ENCODE data around the gene FAM184B.

FAM184B gene

GRCh38 chr4:17771284-17771908 is 10.0 kb downstream of the FAM184B start:
- DNase-seq = no peak

DNA sequence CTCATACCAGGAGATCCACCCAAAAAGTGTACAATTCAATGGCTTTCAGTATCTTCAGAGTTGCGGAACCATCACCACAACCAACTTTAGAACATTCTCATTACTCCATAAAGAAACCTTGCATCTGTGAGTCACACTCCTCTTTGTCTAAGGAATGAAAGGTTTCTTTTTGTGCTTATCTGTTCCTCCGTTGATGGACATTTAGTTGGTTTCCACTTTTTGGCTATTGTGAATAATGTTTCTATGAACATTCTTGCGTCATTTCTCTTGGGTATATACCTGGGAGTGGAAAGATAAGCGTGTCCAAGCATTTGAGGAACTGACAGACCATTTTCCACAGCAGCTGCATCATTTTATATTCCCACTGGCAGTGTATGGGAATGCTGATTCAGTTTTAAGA is 10.6 kb downstream of the FAM184B start:
- DNase-seq = no peak

DNA sequence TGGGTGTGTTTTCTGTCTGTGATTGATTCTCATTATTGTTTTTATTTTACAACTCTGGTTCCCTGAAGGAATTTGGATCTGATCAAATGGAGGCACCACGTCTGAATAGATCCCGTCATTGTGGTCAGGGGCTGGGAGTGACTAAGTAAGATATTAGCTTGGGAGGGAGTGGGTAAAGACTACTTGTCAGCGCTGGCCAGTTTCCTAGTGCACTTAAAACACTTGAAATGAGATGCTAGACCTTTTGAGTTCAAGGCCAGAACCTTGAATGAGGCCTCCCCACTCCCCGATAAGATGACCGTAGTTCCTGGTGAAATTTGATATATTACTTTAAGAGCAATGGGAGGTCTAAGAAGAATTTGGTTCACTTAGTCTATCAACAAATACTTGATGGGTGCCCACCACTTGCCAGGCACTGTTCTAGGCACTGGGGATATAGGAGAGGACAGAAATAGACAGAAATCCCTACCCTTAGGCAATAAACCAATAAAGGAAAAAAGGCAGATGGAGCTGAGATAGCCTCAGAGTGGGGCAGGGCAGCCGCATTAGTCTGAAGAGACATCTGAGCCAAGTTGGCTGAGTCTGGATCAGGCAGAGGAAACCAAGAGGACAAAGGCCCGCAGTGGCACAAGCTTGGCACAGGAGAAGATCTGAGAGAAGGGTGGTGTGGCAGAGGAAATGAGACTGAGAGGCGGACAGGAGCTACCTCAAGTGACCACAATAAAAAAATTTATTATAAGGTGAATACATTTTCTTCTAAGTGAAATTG is 11.8 kb downstream of the FAM184B start:
- no peak for DNase-seq

DNA sequence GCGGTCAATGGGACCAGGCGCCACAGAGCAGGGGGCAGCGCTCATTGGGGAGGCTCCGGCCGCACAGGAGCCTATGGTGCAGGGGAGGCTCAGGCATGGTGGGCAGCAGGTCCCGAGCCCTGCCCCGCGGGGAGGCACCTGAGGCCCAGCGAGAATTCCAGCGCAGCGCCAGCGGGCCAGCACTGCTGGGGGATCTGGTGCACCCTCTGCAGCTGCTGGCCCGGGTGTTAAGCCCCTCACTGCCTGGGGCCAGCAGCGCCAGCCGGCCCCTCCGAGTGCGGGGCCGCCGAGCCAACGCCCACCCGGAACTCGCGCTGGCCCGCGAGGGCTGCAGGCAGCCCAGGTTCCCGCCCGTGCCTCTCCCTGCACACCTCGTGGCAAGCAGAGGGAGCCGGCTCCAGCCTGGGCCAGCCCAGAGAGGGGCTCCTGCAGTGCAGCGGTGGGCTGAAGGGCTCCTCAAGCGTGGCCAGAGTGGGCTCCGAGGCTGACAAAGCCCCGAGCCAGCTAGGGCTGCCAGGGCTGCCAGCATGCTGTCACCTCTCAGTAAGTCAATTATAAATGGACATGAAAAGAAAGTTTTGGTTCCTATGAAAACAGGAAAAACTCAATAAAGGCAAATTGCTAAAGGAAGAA is 14.5 kb downstream of the FAM184B start:
- no peak for DNase-seq

- DNase-seq = no peak
Measured at GRCh38 chr4:17765514-17766286, 15.7 kb downstream of the FAM184B start.

GRCh38 chr4:17763931-17764330 is 17.5 kb downstream of the FAM184B start:
- no peak for DNase-seq

GRCh38 chr4:17763416-17763815 is 18.0 kb downstream of the FAM184B start:
- no peak for DNase-seq

DNA sequence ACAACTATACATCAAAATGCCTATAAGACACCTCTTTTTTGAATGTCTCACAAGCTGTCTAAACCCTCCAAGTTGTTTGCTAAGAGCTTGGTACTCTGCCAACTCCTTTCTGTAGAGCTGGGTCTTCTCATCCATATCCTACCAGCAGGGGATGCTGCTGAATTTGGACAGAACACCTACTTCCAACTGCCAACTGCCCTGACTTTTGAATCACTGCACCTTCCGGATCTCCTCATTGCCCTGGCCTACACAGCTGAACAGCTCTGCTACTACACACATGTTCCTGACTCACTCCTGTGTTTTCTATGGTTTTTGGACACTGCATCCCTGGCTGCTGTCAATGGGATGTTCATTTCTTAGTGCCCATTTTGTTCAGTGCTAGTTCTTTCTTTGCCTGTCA is 18.7 kb downstream of the FAM184B start:
- DNase-seq = no peak

DNA sequence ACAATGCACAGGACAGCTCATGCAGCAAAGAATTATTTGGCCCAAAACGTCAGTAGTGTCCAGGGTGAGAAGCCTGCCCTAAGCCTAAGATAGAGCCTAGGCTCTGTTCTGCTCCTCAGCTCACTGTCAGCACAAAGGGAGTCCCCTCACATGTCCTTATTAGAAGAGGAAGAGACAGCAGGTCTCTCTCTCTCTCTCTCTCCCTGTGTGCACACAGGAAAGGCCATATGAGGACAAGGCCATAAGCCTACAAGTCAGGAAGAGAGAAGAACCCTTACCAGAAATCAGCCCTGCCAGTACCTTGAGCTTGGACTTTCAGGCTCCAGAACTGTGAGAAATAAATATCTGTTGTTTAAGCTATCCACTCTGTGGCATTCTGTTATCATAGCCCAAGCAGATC is 20.4 kb downstream of the FAM184B start:
- DNase-seq = no peak

- DNase-seq = no peak
Measured at GRCh38 chr4:17760626-17761025, 20.8 kb downstream of the FAM184B start.

DNA sequence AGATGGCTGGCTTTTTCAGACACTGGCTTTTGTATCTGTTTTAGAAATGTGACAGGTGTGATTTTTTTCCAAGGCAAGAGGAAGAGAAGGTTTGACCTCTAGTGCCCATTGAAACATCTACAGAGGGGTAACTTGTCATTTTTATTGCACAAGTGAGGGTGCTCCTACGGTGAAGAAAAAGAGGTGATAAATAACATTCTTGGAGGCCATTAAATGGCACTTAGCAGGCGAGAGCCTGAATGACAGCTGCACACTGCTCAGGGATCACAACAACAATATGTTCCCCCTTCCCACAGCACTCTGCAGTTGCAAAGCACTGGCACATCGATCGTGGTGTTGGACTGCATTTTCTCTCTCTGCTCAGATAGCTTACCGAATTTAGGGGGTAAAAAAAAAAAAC is 22.9 kb downstream of the FAM184B start:
- no peak for DNase-seq

DNA sequence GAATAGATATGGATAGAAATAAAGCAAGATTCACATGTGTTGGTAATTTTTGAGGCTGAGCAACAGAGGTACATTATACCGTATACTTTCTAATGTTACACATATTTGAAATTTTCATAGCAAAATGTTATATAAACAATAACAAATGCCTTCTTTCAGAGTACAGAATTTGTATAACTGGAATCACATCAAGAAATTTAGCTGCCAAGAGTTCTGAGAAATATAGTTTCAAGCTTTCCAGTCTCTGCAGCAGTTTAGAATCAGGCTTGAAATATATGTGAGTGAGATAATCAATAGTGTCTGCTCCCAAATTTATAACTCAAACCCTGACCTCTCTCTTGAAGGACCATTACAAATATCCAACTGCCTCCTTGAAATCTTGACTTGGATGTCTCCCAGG is 23.8 kb downstream of the FAM184B start:
- no peak for DNase-seq

DNA sequence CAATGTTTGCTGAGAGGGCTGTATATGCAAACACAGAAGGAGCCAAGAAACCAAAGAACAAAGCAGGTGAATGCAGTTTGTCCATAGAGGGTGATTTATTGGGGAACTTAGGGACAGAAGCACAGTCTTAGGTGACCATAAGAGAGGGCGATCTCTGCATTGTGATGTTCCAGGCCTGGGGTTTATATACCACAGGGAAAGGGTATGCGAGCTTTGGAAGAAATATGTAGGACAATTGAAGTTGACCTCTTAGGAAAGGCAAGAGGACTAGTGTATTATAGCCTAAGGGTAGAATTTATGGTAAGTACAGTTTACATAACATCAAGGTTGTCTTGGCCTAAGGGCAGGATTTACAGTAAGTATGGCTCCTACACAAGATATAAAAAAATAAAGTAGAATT is 27.8 kb downstream of the FAM184B start:
- no peak for DNase-seq

DNA sequence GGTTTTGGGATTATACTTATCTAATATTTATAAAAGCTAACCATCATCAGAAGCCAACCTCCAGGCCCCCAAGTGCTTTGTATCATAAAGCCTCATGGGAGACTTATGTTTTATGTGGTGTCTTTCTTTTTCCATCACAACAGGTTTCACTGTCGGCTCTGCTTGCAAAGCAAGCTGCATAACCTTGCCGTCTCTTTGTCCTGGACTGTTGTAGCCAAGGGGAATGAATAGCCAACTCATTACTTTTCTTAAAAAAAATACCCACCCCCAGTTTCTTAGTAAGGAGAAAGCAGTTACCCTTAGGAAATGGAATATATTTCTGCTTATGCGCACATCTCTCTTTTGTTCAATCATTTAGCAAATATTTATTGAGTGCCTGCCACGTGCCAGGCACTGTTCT is 40.7 kb downstream of the FAM184B start:
- no peak for DNase-seq

DNA sequence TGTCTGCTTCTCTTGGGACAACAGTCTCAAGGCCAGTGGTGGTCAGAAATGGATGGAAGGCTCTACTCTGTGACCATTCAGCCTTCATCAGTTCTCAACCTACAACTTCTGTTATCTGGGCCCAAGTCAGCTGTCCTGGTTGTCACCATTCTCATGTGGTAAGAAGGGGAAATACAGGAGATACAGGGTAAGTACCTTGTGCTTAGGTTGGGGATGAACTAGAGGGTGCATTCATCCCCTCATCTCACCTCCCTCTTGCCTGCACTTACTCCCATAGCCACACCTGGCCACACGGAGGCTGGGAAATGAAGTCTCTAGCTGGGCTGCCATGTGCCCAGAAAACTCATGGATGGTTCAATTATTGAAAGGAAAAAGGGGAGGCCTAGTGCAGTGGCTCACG is 44.9 kb downstream of the FAM184B start:
- no peak for DNase-seq

GRCh38 chr4:17726911-17727310 is 54.5 kb downstream of the FAM184B start:
- DNase-seq = no peak

GRCh38 chr4:17723648-17724047 is 57.8 kb downstream of the FAM184B start:
- DNase-seq = no peak

DNA sequence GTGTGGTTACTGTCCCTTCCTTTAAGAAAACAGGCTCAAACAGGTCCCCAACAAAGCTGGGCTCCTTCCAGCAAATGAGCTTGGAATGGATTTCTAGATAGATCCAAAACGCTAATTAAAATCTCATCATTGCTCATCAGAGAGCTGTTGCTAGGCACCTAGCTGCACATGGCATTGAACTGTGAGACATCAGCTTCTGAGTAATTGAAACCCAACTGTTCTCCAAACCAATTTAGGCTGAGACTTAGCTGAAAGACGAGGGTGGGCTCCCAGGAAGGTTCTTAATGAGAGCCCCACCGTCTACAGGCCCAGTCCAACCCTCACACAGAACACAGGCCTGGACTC is 59.1 kb downstream of the FAM184B start:
- DNase-seq = no peak

DNA sequence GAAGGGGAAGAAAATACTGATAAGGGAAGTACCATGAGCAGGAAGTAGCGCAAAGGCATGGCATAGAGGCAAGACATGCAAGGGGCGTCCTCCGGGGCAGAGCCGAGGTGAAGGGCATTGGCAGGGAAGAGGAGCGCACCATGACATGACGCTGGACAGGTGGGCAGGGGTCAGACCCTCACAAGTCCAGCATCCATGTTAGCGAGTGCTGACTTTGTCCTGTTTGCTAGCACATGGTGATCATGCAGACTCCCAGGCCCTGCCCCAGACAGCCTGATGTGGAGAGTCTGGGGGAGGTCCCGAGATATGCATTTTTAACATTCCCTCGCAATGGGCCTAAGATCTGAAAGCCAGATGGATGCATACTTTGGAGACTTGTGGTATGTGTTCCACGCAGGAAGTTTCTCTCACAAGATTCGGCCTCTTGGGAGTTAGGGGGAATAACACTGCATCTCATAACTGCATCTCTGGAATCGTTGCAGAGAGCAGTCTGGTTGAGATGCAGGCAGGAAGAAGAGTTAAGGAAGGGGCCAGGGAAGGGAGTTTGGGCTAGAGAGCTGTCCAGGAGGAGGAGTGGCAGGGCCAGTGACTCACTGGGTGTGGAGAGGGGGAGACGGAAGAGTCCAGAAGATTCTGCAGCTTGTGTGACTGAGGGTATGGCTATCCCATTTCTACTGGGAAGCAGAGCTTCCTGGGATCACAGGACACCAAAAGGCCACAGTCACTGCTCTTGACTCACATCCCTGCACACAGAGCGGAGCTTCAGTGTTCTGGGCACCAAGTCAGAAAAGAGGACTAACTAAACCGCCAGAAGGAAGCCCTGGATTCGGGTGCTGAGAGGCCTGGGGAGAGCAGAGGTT is 59.7 kb downstream of the FAM184B start:
- DNase-seq = no peak

- DNase-seq = no peak
Measured at GRCh38 chr4:17719106-17719505, 62.3 kb downstream of the FAM184B start.

DNA sequence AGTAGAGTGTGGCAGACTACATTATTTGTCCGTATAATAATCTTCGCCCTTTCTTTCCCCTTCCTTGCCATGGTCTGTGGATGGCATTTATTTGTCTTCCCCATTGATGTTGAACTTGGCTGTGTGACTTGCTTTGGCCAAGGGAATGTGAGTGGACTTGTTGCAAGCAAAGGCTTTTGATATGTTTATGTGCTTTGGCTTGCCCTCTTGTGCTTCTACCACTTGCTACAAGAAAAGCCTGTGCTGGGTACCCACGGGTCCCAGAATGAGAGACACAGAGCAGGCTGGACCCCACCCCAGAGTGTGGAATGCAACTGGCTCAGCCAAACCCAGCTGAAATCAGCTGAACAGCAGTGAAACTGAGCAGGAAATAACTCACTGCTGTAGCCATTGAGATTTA is 63.0 kb downstream of the FAM184B start:
- DNase-seq = no peak

GRCh38 chr4:17717301-17717700 is 64.1 kb downstream of the FAM184B start:
- no peak for DNase-seq

DNA sequence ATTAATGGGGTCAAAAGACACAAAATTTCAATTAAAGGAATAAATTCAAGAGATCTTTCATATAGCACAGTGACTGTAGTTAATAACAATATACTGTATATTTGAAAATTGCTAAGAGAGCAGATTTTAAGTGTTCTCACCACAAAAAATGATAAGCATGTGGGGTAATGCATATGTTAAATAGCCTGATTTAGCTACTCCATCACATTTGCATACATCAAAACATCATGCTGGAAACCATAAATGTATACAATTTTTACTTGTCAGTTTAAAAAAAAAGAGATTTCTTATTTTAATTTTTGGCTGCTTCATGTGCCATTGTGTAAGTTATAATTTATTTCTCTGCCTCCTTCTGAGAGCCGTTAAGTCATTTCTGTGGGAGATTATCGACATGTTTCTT is 65.9 kb downstream of the FAM184B start:
- DNase-seq = no peak

Data from DMS153 (cell line).